Measurements from ENCODE around the gene ZNF423. TPM values are rescaled to one million over a fixed set of nuclear protein-coding genes. Genes with fewer than 3 reads are reported as not detected.

Gene ZNF423
- total RNA-seq, 3 donors from 2014 or later (not counting 1 experiment from before 2014, with no cell fraction given), result not detected

DNA sequence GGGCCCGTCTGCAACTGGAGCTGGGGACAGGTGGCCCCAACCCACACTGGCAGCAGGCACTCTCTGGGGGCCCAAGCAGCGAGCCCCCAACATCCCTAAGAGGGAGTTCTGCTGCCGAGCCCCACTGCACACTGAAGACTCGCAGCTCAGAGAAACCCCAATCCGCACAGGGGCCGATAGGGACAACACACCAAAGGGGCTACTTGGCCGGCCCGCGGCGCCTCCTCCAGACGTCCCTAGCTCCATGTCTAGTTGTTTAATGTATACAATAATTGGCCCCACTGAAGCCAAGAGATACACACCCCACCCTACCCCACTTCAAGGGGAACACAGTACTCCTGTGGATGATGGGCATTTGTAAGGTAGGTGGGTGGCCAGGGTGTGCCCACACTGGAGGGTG is 62.7 kb downstream of the ZNF423 start:
- WGBS (ENCODE audit: insufficient coverage), result 76% methylated on average over 10 of the region's 11 CpGs

DNA sequence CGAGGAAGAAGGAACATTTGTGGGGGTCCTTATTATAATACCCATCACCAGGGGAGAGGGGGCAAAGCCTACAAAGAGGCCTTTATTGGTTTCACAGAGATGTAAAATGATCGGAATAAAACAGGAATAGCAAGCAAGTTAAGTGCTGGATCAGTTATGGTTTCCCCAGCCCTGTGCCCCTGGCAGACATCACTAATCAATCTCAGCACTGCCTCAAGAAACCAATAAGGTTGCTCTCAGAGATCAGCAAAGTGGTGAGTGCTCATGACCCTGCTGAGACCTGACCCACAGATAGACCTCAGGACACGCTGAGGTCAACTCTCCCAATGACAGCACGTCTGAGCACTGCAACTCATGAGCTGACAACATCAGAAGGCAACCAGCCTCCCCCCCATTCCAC is 66.3 kb downstream of the ZNF423 start:
- WGBS (ENCODE audit: insufficient coverage), result 84% methylated on average over 4 of the region's 4 CpGs
- no peak overlapping the region for H3K27ac ChIP-seq (ENCODE audit: low read length)
- no peaks in the 10 kb centered on the region for H3K36me3 Mint-ChIP-seq
- no peaks in the 10 kb centered on the region for H3K4me1 ChIP-seq (ENCODE audit: control insufficient read depth, insufficient read depth, low read length)
- no peak overlapping the region for H3K27ac Mint-ChIP-seq
- TF ChIP-seq, protein P1, sequence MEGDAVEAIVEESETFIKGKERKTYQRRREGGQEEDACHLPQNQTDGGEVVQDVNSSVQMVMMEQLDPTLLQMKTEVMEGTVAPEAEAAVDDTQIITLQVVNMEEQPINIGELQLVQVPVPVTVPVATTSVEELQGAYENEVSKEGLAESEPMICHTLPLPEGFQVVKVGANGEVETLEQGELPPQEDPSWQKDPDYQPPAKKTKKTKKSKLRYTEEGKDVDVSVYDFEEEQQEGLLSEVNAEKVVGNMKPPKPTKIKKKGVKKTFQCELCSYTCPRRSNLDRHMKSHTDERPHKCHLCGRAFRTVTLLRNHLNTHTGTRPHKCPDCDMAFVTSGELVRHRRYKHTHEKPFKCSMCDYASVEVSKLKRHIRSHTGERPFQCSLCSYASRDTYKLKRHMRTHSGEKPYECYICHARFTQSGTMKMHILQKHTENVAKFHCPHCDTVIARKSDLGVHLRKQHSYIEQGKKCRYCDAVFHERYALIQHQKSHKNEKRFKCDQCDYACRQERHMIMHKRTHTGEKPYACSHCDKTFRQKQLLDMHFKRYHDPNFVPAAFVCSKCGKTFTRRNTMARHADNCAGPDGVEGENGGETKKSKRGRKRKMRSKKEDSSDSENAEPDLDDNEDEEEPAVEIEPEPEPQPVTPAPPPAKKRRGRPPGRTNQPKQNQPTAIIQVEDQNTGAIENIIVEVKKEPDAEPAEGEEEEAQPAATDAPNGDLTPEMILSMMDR (IDR thresholded peaks at IDR 0.05), result no peak
- H3K9me3 Mint-ChIP-seq, result no peaks in the 10 kb centered on the region
- peaks cover 0 to 4% of the 10 kb centered on the region in 2 donors for H3K27me3 Mint-ChIP-seq (ENCODE audit: low read depth in 2 of 2)
- no peaks in the 10 kb centered on the region for H3K9me3 ChIP-seq (ENCODE audit: control insufficient read depth, insufficient read depth, low read length)
- ATAC-seq, result no peak
- no peaks in the 10 kb centered on the region for H3K27me3 ChIP-seq (ENCODE audit: control insufficient read depth, insufficient read depth, low read length)
- intact Hi-C loops (cut with micrococcal nuclease), result no loop called here
- H3K4me3 Mint-ChIP-seq, result no peak overlapping the region
- H3K4me1 Mint-ChIP-seq, result no peaks in the 10 kb centered on the region
- no peaks in the 10 kb centered on the region for H3K36me3 ChIP-seq (ENCODE audit: control insufficient read depth, insufficient read depth, low read length)
- no peak for DNase-seq
- H3K4me3 ChIP-seq (ENCODE audit: low read length), result no peak overlapping the region

More for the DNA sequence above, 62.7 kb downstream of the ZNF423 start:
- Mint-ChIP-seq H3K36me3 (no peaks in the 10 kb centered on the region), H3K27me3 (ENCODE audit: low read depth in 2 of 2) (peaks cover 0 to 6% of the 10 kb centered on the region in 2 donors), H3K9me3 (no peaks in the 10 kb centered on the region), H3K4me1 (no peaks in the 10 kb centered on the region), H3K4me3 (no peak overlapping the region), H3K27ac (no peak overlapping the region)
- Histone ChIP-seq H3K36me3 (ENCODE audit: control insufficient read depth, insufficient read depth, low read length) (no peaks in the 10 kb centered on the region), H3K9me3 (ENCODE audit: control insufficient read depth, insufficient read depth, low read length) (no peaks in the 10 kb centered on the region), H3K4me1 (ENCODE audit: control insufficient read depth, insufficient read depth, low read length) (no peaks in the 10 kb centered on the region), H3K27me3 (ENCODE audit: control insufficient read depth, insufficient read depth, low read length) (no peaks in the 10 kb centered on the region), H3K4me3 (ENCODE audit: low read length) (no peak overlapping the region), H3K27ac (ENCODE audit: low read length) (no peak overlapping the region)
- intact Hi-C loops (cut with micrococcal nuclease), result no loop called here
- ATAC-seq, result no peak
- TF ChIP-seq, protein P1 (IDR thresholded peaks at IDR 0.05), result no peak
- no peak for DNase-seq

DNA sequence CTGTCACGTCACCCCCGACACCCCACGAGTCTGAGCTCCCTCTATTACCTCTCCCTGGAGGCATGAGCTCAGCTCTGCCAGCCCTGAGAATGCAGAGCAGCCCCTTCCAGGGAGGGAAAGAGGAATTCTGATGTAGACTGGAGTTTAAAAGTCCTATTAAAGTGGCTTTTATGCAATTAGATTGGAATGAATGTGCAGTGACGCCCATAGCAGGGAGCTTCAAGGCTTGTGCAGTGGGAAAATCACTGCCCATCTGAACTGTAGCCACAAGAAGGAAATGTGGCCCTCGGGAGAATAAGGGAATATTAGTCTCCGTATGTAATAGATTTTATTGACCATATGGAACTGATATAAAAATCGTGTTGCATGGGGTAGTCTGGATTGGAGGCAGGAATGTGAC is 66.9 kb downstream of the ZNF423 start:
- Histone ChIP-seq H3K4me1 (ENCODE audit: control insufficient read depth, insufficient read depth, low read length) (no peaks in the 10 kb centered on the region), H3K27ac (ENCODE audit: low read length) (no peak overlapping the region), H3K4me3 (ENCODE audit: low read length) (no peak overlapping the region), H3K9me3 (ENCODE audit: control insufficient read depth, insufficient read depth, low read length) (no peaks in the 10 kb centered on the region), H3K27me3 (ENCODE audit: control insufficient read depth, insufficient read depth, low read length) (no peaks in the 10 kb centered on the region), H3K36me3 (ENCODE audit: control insufficient read depth, insufficient read depth, low read length) (no peaks in the 10 kb centered on the region)
- H3K27me3 Mint-ChIP-seq (ENCODE audit: low read depth in 2 of 2), result no peaks in the 10 kb centered on the region
- TF ChIP-seq, protein P1 (IDR thresholded peaks at IDR 0.05), result no peak
- no peaks in the 10 kb centered on the region for H3K9me3 Mint-ChIP-seq
- ATAC-seq, result no peak
- intact Hi-C loops (cut with micrococcal nuclease), result no loop called here
- 78% methylated on average over 7 of the region's 7 CpGs for WGBS (ENCODE audit: insufficient coverage)
- no peak overlapping the region for H3K4me3 Mint-ChIP-seq
- no peak overlapping the region for H3K27ac Mint-ChIP-seq
- H3K4me1 Mint-ChIP-seq, result no peaks in the 10 kb centered on the region
- H3K36me3 Mint-ChIP-seq, result no peaks in the 10 kb centered on the region
- no peak for DNase-seq

DNA sequence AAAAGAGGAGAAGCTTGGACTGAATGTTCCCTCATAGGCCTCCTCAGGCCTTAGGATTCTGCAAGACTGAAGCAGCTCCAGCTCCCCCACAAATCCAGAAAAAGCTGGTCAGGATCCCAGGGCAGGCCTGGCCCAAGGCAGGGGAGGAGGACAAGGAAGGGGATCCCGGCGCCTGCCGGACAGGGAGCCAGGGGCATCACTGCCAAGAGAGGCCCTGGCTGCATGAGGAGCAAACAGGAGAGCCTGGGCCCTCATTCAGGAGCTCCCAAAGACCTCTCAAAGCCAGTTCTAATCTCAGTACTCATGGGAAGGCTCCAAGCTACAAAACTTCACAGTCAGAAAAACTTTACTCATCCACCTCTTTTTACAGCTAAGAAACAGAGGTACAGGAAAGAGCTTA is 67.3 kb downstream of the ZNF423 start:
- TF ChIP-seq, protein P1 (IDR thresholded peaks at IDR 0.05), result no peak
- Histone ChIP-seq H3K4me3 (ENCODE audit: low read length) (no peak overlapping the region), H3K27ac (ENCODE audit: low read length) (no peak overlapping the region), H3K4me1 (ENCODE audit: control insufficient read depth, insufficient read depth, low read length) (no peaks in the 10 kb centered on the region), H3K36me3 (ENCODE audit: control insufficient read depth, insufficient read depth, low read length) (no peaks in the 10 kb centered on the region), H3K9me3 (ENCODE audit: control insufficient read depth, insufficient read depth, low read length) (no peaks in the 10 kb centered on the region), H3K27me3 (ENCODE audit: control insufficient read depth, insufficient read depth, low read length) (no peaks in the 10 kb centered on the region)
- no peak for DNase-seq
- no peak for ATAC-seq
- 93% methylated on average over 3 of the region's 3 CpGs for WGBS (ENCODE audit: insufficient coverage)
- Mint-ChIP-seq H3K4me3 (no peak overlapping the region), H3K36me3 (no peaks in the 10 kb centered on the region), H3K27me3 (ENCODE audit: low read depth in 2 of 2) (no peaks in the 10 kb centered on the region), H3K4me1 (no peaks in the 10 kb centered on the region), H3K9me3 (no peaks in the 10 kb centered on the region), H3K27ac (no peak overlapping the region)
- intact Hi-C loops (cut with micrococcal nuclease), result no loop called here
